Transverse colon (tissue), 4 donors: ENCODE data around the gene GLRA1. TPM values are rescaled to one million over a fixed set of nuclear protein-coding genes. Genes with fewer than 3 reads are reported as not detected.

Source experiments
- DNase-seq: peaks from one replicate; pipeline ENCODE4 v3.0.0-alpha.2; 2019
- H3K27ac ChIP-seq, 4 donors: fragments of 200-600 bp; sonication (generic); 2 replicates each; pipeline ENCODE4 v1.5.1; 2016 to 2018; ENCODE audit warnings: inconsistent platforms in 4 of 4
- H3K27me3 ChIP-seq: fragments of 200-600 bp; sonication (generic); 2 replicates; pipeline ENCODE4 v1.5.1; 2017; ENCODE audit warnings: inconsistent platforms
- H3K36me3 ChIP-seq, 4 donors: fragments of 200-600 bp; sonication (generic); 2 replicates each; pipeline ENCODE4 v1.5.1; 2017 to 2019; ENCODE audit warnings: inconsistent platforms in 4 of 4
- H3K4me1 ChIP-seq, 4 donors: fragments of 200-600 bp; sonication (generic); 2 replicates each; pipeline ENCODE4 v1.5.1; 2017 to 2020; ENCODE audit warnings: inconsistent platforms in 4 of 4
- H3K4me3 ChIP-seq, 4 donors: fragments of 200-600 bp; sonication (generic); 1 replicate in 1 of 4; 2 replicates in 3 of 4; pipeline versions ENCODE4 v1.5.1 to v1.6.1; 2017 to 2019; ENCODE audit warnings: inconsistent platforms in 4 of 4
- H3K9me3 ChIP-seq, 2 donors: fragments of 200-600 bp; sonication (generic); 2 replicates each; pipeline ENCODE4 v1.5.1; 2017 to 2019; ENCODE audit warnings: inconsistent platforms in 2 of 2
- EP300 ChIP-seq: sonication (generic); formaldehyde crosslinking; IDR thresholded peaks from one replicate; pipeline ENCODE4 v1.6.1; 2017; ENCODE audit warnings: antibody characterized with exemption, low read depth
- POLR2A ChIP-seq: fragments of 450-650 bp; IDR thresholded peaks from one replicate; pipeline ENCODE4 v1.6.1; 2016; ENCODE audit warnings: antibody characterized with exemption, mild to moderate bottlenecking, moderate library complexity
- POLR2AphosphoS5 ChIP-seq, 3 donors: sonication (generic); formaldehyde crosslinking; IDR thresholded peaks; one replicate each; pipeline ENCODE4 v1.6.1; 2016; ENCODE audit warnings: antibody characterized with exemption in 3 of 3
- WGBS, 2 donors: methylation state at CpG; one replicate each; pipeline ENCODE4 v1.1.5; 2018; ENCODE audit warnings: low coverage in 1 of 2; 5-methylcytosine and 5-hydroxymethylcytosine counted together
- in situ Hi-C, 4 donors: fragments of 200-750 bp; cut with MboI; loops; one replicate each; pipeline versions ENCODE4 v1.15.0 to v1.15.1; 2017; ENCODE audit warnings: low sequenced_read_pairs in 3 of 4, low pct_ligation_motif_present in 1 of 4, low pct_unique_long_range_greater_than_20kb in 1 of 4
- intact Hi-C: fragments of 100-400 bp; cut with DNase I; formaldehyde crosslinking; loops from one replicate; pipeline ENCODE4 v1.15.1; 2023; ENCODE audit warnings: low total_unique reads
- total RNA-seq, 4 donors: library from RNA; depleted of rRNA; stranded (reverse); fragments of >200 nt; gene quantifications; one replicate each; pipeline ENCODE4 v1.1.0, GENCODE V29; 2016
- TF ChIP-seq, protein P1 (sequence below), 5 experiments: fragments of 200-600 bp in 3 of 5; fragments of 450-650 bp in 2 of 5; sonication (generic) in 3 of 5; IDR thresholded peaks; 1 replicate in 2 of 5; 2 replicates in 3 of 5; pipeline ENCODE4 v1.5.1; 2016 to 2017; ENCODE audit warnings: antibody characterized with exemption in 5 of 5, inconsistent platforms in 3 of 5, mild to moderate bottlenecking in 2 of 5, moderate library complexity in 1 of 5

Gene GLRA1
- total RNA-seq, 4 donors from 2014 or later = not detected

DNA sequence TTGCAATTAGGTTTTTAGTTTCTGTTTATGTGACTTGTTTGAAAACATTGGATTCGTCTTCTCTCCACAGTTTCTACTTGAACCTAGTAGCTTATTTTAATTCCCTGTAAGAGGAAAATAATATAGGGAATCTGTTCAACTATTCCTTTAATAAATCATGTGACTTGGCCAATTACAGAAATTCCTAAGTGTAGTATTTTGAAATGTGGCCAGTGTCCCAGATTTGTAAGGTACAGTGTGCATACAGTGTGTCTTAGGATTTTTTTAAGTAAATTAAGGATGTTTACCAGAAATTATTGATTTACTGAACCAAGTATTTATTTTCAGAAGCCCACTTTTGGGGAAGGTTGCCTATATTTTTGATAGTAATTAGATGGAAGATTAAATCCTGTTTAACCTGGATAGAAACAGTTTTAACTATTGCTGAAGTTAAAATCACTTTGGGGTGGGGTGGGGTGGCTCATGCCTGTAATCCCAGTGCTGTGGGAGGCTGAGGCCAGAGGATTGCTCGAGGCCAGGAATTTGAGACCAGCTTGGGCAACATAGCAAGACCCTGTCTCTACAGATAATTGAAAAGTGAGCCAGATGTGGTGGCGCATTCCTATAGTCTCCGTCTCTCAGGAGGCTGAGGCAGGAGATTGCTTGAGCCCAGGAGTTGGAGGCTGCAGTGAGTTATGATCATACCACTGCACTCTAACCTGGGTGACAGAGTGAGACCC lies 116.0 kb downstream of the GLRA1 start:
- WGBS, 2 donors = 73 to 88% methylated on average over 2 to 4 of the region's 4 CpGs
- H3K27me3 ChIP-seq = no peaks in the 10 kb centered on the region
- peaks cover 0 to 65% (median 7%) of the 10 kb centered on the region in 4 donors for H3K36me3 ChIP-seq
- H3K4me3 ChIP-seq = no peak overlapping the region
- no peak for TF ChIP-seq POLR2AphosphoS5 (IDR thresholded peaks at IDR 0.05)
- no peak for TF ChIP-seq POLR2A
- no peak for DNase-seq
- H3K27ac ChIP-seq = no peak overlapping the region
- intact Hi-C loops = no loop called here
- in situ Hi-C loops = no loop called here
- H3K9me3 ChIP-seq = no peaks in the 10 kb centered on the region
- H3K4me1 ChIP-seq = peaks cover 0 to 8% (median 2%) of the 10 kb centered on the region in 4 donors

DNA sequence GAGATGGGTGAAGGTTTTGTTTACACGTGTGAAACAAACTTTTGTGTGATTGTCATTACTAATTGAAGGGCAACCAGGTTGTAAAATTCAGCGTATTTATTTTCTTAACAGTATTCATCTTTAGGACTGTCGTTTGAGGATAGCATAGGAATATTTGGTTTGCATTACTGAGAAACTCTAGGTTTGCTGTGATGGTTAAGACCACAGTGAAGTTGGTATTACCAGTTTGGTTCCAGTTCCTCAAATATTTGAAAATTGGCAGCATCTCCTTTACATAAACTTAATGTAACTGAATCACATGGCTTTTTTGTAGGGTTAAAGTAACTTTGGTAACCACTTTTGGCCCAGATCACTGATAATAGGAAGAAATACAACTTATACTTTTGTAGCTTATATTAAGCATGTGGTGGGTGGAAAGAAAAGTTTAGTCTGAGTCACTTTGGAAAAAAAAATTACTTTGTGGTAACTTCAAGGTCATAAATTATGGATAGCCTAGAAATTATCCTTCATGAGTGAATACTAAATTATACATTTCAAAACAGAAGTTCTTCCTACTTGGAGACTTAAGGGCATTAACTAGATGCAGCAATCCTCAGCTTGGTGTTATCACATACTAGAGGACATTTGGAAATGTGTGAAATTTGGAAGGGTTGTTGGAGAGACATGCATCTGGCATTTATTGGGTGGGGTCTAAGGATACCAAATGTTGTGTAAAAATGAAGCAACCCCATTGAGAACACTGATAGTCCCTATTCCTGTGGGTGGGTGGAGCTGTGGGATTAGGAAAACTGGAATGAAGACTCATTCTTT lies 119.0 kb downstream of the GLRA1 start:
- intact Hi-C loops = no loop called here
- no peak overlapping the region for H3K27ac ChIP-seq

DNA sequence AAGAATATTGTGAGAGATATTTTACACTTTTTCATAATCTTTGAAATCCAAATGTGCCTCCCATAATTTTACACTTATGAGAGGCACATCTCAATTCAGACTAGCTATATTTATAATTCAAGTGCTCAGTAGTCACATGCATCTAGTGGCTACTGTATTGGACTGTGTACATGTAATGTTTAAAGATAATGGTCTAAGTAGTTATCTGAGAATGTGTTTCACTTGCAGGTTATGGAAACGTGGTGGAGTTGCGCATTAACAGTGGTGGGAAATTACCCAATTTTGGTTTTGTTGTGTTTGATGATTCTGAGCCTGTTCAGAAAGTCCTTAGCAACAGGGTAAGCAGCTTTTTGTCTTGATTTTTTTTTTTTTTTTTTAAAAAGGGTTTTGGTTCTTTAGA lies 124.1 kb downstream of the GLRA1 start:
- TF ChIP-seq, protein P1, sequence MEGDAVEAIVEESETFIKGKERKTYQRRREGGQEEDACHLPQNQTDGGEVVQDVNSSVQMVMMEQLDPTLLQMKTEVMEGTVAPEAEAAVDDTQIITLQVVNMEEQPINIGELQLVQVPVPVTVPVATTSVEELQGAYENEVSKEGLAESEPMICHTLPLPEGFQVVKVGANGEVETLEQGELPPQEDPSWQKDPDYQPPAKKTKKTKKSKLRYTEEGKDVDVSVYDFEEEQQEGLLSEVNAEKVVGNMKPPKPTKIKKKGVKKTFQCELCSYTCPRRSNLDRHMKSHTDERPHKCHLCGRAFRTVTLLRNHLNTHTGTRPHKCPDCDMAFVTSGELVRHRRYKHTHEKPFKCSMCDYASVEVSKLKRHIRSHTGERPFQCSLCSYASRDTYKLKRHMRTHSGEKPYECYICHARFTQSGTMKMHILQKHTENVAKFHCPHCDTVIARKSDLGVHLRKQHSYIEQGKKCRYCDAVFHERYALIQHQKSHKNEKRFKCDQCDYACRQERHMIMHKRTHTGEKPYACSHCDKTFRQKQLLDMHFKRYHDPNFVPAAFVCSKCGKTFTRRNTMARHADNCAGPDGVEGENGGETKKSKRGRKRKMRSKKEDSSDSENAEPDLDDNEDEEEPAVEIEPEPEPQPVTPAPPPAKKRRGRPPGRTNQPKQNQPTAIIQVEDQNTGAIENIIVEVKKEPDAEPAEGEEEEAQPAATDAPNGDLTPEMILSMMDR (IDR thresholded peaks at IDR 0.05) = no peak
- no peak for TF ChIP-seq POLR2A
- TF ChIP-seq EP300 = no peak
- TF ChIP-seq POLR2AphosphoS5 (IDR thresholded peaks at IDR 0.05) = no peak
- intact Hi-C loops = no loop called here

More for the DNA sequence above, 119.0 kb downstream of the GLRA1 start:
- Histone ChIP-seq H3K27me3 (no peaks in the 10 kb centered on the region), H3K4me1 (peaks cover 0 to 8% (median 2%) of the 10 kb centered on the region in 4 donors), H3K4me3 (no peak overlapping the region), H3K36me3 (peaks cover 0 to 70% (median 20%) of the 10 kb centered on the region in 4 donors), H3K9me3 (no peaks in the 10 kb centered on the region)
- TF ChIP-seq POLR2A (no peak), EP300 (no peak), POLR2AphosphoS5 (IDR thresholded peaks at IDR 0.05) (peak in 2 of 3 donors; percentile 27 to 30)
- TF ChIP-seq, protein P1 (IDR thresholded peaks at IDR 0.05) = no peak
- in situ Hi-C loops = no loop called here
- WGBS, 2 donors = 84 to 90% methylated on average over 3 of the region's 3 CpGs
- no peak for DNase-seq

DNA sequence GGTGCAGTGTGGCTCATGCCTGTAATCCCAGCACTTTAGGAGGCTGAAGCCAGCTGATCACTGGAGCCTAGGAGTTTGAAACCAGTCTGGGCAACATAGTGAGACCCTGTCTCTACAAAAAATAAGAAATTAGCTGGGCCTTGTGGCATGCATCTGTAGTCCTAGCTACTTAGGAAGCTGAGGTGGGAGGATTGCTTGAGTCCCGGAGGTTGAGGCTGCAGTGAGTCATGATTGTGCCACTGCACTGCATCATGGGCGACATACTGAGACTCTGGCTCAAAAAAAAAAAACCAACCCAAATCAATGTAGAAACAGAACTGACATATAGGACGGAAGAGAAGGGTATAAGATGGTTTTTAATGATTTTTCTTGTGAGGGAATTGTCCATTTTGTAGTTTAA lies 125.2 kb downstream of the GLRA1 start:
- DNase-seq = no peak
- intact Hi-C loops = no loop called here
- no peak overlapping the region for H3K27ac ChIP-seq
- whole genome bisulfite sequencing, 2 donors = 80 to 83% methylated on average over 3 of the region's 3 CpGs
- in situ Hi-C loops = no loop called here
- H3K4me1 ChIP-seq = no peaks in the 10 kb centered on the region
- no peak overlapping the region for H3K4me3 ChIP-seq
- peaks cover 0 to 87% (median 41%) of the 10 kb centered on the region in 4 donors for H3K36me3 ChIP-seq
- H3K27me3 ChIP-seq = no peaks in the 10 kb centered on the region
- no peak for TF ChIP-seq EP300
- TF ChIP-seq, protein P1 (IDR thresholded peaks at IDR 0.05) = no peak
- TF ChIP-seq POLR2AphosphoS5 (IDR thresholded peaks at IDR 0.05) = no peak
- TF ChIP-seq POLR2A = no peak
- no peaks in the 10 kb centered on the region for H3K9me3 ChIP-seq

More for the DNA sequence above, 124.1 kb downstream of the GLRA1 start:
- in situ Hi-C loops = no loop called here
- H3K4me1 ChIP-seq = no peaks in the 10 kb centered on the region
- no peak for DNase-seq
- H3K4me3 ChIP-seq = no peak overlapping the region
- H3K27ac ChIP-seq = no peak overlapping the region
- no peaks in the 10 kb centered on the region for H3K9me3 ChIP-seq
- peaks cover 0 to 85% (median 37%) of the 10 kb centered on the region in 4 donors for H3K36me3 ChIP-seq
- WGBS, 2 donors = 78 to 85% methylated on average over 2 of the region's 2 CpGs
- no peaks in the 10 kb centered on the region for H3K27me3 ChIP-seq
